ENCODE data around the gene MORF4L1.

Gene MORF4L1

GRCh38 chr15:78933823-78934654, 61.3 kb downstream of the MORF4L1 start:
- Histone ChIP-seq H2AK5ac (ENCODE audit: low read length) (no peak overlapping the region), H2BK120ac (ENCODE audit: insufficient read depth, low read length, poor library complexity) (no peak overlapping the region), H3K9ac (ENCODE audit: low read length) (no peak overlapping the region), H3K9me3 (ENCODE audit: insufficient read depth, low read depth, low read length) (peaks cover 2% of the 10 kb centered on the region), H3K18ac (ENCODE audit: low read length) (no peak overlapping the region), H3K79me2 (ENCODE audit: control insufficient read depth, insufficient read depth, low read length, poor library complexity) (no peaks in the 10 kb centered on the region), H3K27ac (ENCODE audit: low read depth, low read length) (no peak overlapping the region), H4K91ac (ENCODE audit: low read depth, low read length) (no peak overlapping the region), H2BK12ac (ENCODE audit: low read length) (no peak overlapping the region), H3K23ac (ENCODE audit: low read length) (no peak overlapping the region), H2BK5ac (ENCODE audit: low read depth, low read length, poor library complexity) (no peak overlapping the region), H3K4ac (ENCODE audit: low read depth, low read length) (no peak overlapping the region), H4K12ac (ENCODE audit: low read depth, low read length) (no peak overlapping the region), H3K27me3 (ENCODE audit: insufficient read depth, low read length) (no peaks in the 10 kb centered on the region), H3K14ac (ENCODE audit: low read length) (no peak overlapping the region), H4K8ac (ENCODE audit: low read depth, low read length) (no peak overlapping the region), H2AFZ (ENCODE audit: insufficient read depth, low read length, poor library complexity) (no peak overlapping the region), H3K4me1 (ENCODE audit: control insufficient read depth in 1 of 2, insufficient read depth in 2 of 2, low read length in 2 of 2) (no peaks in the 10 kb centered on the region), H3K79me1 (ENCODE audit: low read length) (no peaks in the 10 kb centered on the region), H3K4me2 (ENCODE audit: low read length) (no peak overlapping the region), H3K4me3 (ENCODE audit: low read depth, low read length) (no peak overlapping the region), H3K36me3 (ENCODE audit: control insufficient read depth in 1 of 2, insufficient read depth in 2 of 2, low read length in 2 of 2) (peaks cover 0 to 4% of the 10 kb centered on the region in 2 experiments)
- WGBS (ENCODE audit: extremely low coverage, insufficient coverage, insufficient read length): no CpG with 5 or more reads among the region's 20 CpGs
- no peak for DNase-seq

DNA sequence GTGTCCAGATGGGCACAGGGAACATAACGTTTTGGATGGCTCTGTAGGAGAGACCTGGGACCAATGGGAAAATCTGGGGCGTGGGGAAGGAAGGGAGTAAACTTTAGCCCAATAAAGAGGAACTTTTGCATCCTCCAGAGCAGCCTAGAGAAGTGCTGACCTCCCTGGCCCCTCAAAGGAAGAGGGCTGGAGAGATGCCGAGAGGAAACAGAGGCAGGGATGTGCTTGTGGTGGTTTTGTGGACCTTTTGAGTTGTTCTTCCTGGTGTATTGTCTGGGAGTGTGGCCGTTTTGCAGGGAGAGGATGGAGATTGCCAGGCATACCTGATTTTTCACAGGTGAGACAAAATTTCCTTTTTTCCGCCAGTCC, 61.9 kb downstream of the MORF4L1 start:
- no peak for DNase-seq

GRCh38 chr15:78937132-78937739, 64.5 kb downstream of the MORF4L1 start:
- Histone ChIP-seq H3K23ac (ENCODE audit: low read length) (no peak overlapping the region), H4K8ac (ENCODE audit: low read depth, low read length) (no peak overlapping the region), H3K9me3 (ENCODE audit: insufficient read depth, low read depth, low read length) (peaks cover 2% of the 10 kb centered on the region), H3K9ac (ENCODE audit: low read length) (no peak overlapping the region), H3K36me3 (ENCODE audit: control insufficient read depth in 1 of 2, insufficient read depth in 2 of 2, low read length in 2 of 2) (peaks cover 0 to 3% of the 10 kb centered on the region in 2 experiments), H4K12ac (ENCODE audit: low read depth, low read length) (no peak overlapping the region), H2AK5ac (ENCODE audit: low read length) (no peak overlapping the region), H2BK12ac (ENCODE audit: low read length) (no peak overlapping the region), H4K91ac (ENCODE audit: low read depth, low read length) (no peak overlapping the region), H3K14ac (ENCODE audit: low read length) (no peak overlapping the region), H3K4ac (ENCODE audit: low read depth, low read length) (no peak overlapping the region), H3K18ac (ENCODE audit: low read length) (no peak overlapping the region), H3K4me3 (ENCODE audit: low read depth, low read length) (no peak overlapping the region), H3K79me1 (ENCODE audit: low read length) (no peaks in the 10 kb centered on the region), H2BK120ac (ENCODE audit: insufficient read depth, low read length, poor library complexity) (no peak overlapping the region), H2AFZ (ENCODE audit: insufficient read depth, low read length, poor library complexity) (no peak overlapping the region), H3K27ac (ENCODE audit: low read depth, low read length) (no peak overlapping the region), H3K27me3 (ENCODE audit: insufficient read depth, low read length) (no peaks in the 10 kb centered on the region), H3K4me1 (ENCODE audit: control insufficient read depth in 1 of 2, insufficient read depth in 2 of 2, low read length in 2 of 2) (no peaks in the 10 kb centered on the region), H3K79me2 (ENCODE audit: control insufficient read depth, insufficient read depth, low read length, poor library complexity) (no peaks in the 10 kb centered on the region), H3K4me2 (ENCODE audit: low read length) (no peak overlapping the region), H2BK5ac (ENCODE audit: low read depth, low read length, poor library complexity) (no peak overlapping the region)
- no peak for DNase-seq
- WGBS (ENCODE audit: extremely low coverage, insufficient coverage, insufficient read length): no CpG with 5 or more reads among the region's 14 CpGs

More for the DNA sequence above, 61.9 kb downstream of the MORF4L1 start:
- H2AK5ac ChIP-seq (ENCODE audit: low read length): no peak overlapping the region
- H3K18ac ChIP-seq (ENCODE audit: low read length): no peak overlapping the region
- H2BK12ac ChIP-seq (ENCODE audit: low read length): no peak overlapping the region
- H2AFZ ChIP-seq (ENCODE audit: insufficient read depth, low read length, poor library complexity): no peak overlapping the region
- H4K91ac ChIP-seq (ENCODE audit: low read depth, low read length): no peak overlapping the region
- no CpG with 5 or more reads among the region's 5 CpGs for WGBS (ENCODE audit: extremely low coverage, insufficient coverage, insufficient read length)
- H3K79me1 ChIP-seq (ENCODE audit: low read length): no peaks in the 10 kb centered on the region
- no peak overlapping the region for H3K14ac ChIP-seq (ENCODE audit: low read length)
- H3K9ac ChIP-seq (ENCODE audit: low read length): no peak overlapping the region
- H3K9me3 ChIP-seq (ENCODE audit: insufficient read depth, low read depth, low read length): peaks cover 2% of the 10 kb centered on the region
- H4K8ac ChIP-seq (ENCODE audit: low read depth, low read length): no peak overlapping the region
- H3K23ac ChIP-seq (ENCODE audit: low read length): no peak overlapping the region
- no peak overlapping the region for H3K4ac ChIP-seq (ENCODE audit: low read depth, low read length)
- no peaks in the 10 kb centered on the region for H3K79me2 ChIP-seq (ENCODE audit: control insufficient read depth, insufficient read depth, low read length, poor library complexity)
- H3K4me1 ChIP-seq (ENCODE audit: control insufficient read depth in 1 of 2, insufficient read depth in 2 of 2, low read length in 2 of 2): no peaks in the 10 kb centered on the region
- H2BK5ac ChIP-seq (ENCODE audit: low read depth, low read length, poor library complexity): no peak overlapping the region
- no peaks in the 10 kb centered on the region for H3K27me3 ChIP-seq (ENCODE audit: insufficient read depth, low read length)
- no peak overlapping the region for H3K27ac ChIP-seq (ENCODE audit: low read depth, low read length)
- peaks cover 0 to 4% of the 10 kb centered on the region in 2 experiments for H3K36me3 ChIP-seq (ENCODE audit: control insufficient read depth in 1 of 2, insufficient read depth in 2 of 2, low read length in 2 of 2)
- no peak overlapping the region for H4K12ac ChIP-seq (ENCODE audit: low read depth, low read length)
- no peak overlapping the region for H3K4me3 ChIP-seq (ENCODE audit: low read depth, low read length)
- H3K4me2 ChIP-seq (ENCODE audit: low read length): no peak overlapping the region
- no peak overlapping the region for H2BK120ac ChIP-seq (ENCODE audit: insufficient read depth, low read length, poor library complexity)

- H2BK12ac ChIP-seq (ENCODE audit: low read length): no peak overlapping the region
- H2BK5ac ChIP-seq (ENCODE audit: low read depth, low read length, poor library complexity): no peak overlapping the region
- no peak overlapping the region for H3K4ac ChIP-seq (ENCODE audit: low read depth, low read length)
- peaks cover 2% of the 10 kb centered on the region in 2 experiments for H3K4me1 ChIP-seq (ENCODE audit: control insufficient read depth in 1 of 2, insufficient read depth in 2 of 2, low read length in 2 of 2)
- H2BK120ac ChIP-seq (ENCODE audit: insufficient read depth, low read length, poor library complexity): no peak overlapping the region
- H3K18ac ChIP-seq (ENCODE audit: low read length): no peak overlapping the region
- no peak overlapping the region for H3K9ac ChIP-seq (ENCODE audit: low read length)
- no peak overlapping the region for H2AK5ac ChIP-seq (ENCODE audit: low read length)
- H3K14ac ChIP-seq (ENCODE audit: low read length): no peak overlapping the region
- H3K36me3 ChIP-seq (ENCODE audit: control insufficient read depth in 1 of 2, insufficient read depth in 2 of 2, low read length in 2 of 2): peaks cover 0 to 3% of the 10 kb centered on the region in 2 experiments
- no peak overlapping the region for H3K27ac ChIP-seq (ENCODE audit: low read depth, low read length)
- H4K8ac ChIP-seq (ENCODE audit: low read depth, low read length): no peak overlapping the region
- no peaks in the 10 kb centered on the region for H3K27me3 ChIP-seq (ENCODE audit: insufficient read depth, low read length)
- no peak overlapping the region for H4K12ac ChIP-seq (ENCODE audit: low read depth, low read length)
- no peaks in the 10 kb centered on the region for H3K79me1 ChIP-seq (ENCODE audit: low read length)
- H3K9me3 ChIP-seq (ENCODE audit: insufficient read depth, low read depth, low read length): no peaks in the 10 kb centered on the region
- no CpG with 5 or more reads among the region's 6 CpGs for WGBS (ENCODE audit: extremely low coverage, insufficient coverage, insufficient read length)
- no peak overlapping the region for H4K91ac ChIP-seq (ENCODE audit: low read depth, low read length)
- H3K4me3 ChIP-seq (ENCODE audit: low read depth, low read length): no peak overlapping the region
- H3K23ac ChIP-seq (ENCODE audit: low read length): no peak overlapping the region
- DNase-seq: no peak
- H3K79me2 ChIP-seq (ENCODE audit: control insufficient read depth, insufficient read depth, low read length, poor library complexity): no peaks in the 10 kb centered on the region
- H2AFZ ChIP-seq (ENCODE audit: insufficient read depth, low read length, poor library complexity): no peak overlapping the region
- H3K4me2 ChIP-seq (ENCODE audit: low read length): no peak overlapping the region
These were observed 66.2 kb downstream of the MORF4L1 start for GRCh38 chr15:78938658-78939488.
